NCI-H526 treated with DMSO at 0.1 percent for 48 hours (cell line): ENCODE data around the gene SH3BGRL3.
"Not testable (repeated sequence)": the region's sequence is repeated elsewhere in the genome, so short reads cannot be mapped to it uniquely, and the experiment has no call there.

Source experiments
- DNase-seq: peaks from one replicate; lab custom pipeline; 2025; lab: John Stamatoyannopoulos, UW

Gene SH3BGRL3

DNA sequence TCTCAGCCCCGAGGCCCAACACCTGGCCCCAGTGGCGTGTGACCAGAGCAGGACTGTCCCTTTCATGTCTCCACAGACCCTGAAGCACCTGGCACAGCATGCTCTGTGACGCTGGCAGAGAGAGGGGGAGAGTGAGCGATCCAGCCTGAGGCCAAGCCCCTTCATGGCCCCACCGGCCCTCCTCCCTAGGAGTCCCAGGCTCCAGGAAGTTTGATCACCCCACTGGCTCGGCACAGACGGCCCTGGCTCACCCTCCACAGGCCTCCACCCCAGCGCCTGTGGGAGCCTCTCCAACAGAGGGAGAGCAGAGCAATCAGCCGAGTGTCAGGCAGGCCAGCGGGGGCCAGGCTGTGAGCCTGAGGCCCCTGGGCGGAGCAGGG is 11.0 kb downstream of the SH3BGRL3 start:
- no peak for DNase-seq

DNA sequence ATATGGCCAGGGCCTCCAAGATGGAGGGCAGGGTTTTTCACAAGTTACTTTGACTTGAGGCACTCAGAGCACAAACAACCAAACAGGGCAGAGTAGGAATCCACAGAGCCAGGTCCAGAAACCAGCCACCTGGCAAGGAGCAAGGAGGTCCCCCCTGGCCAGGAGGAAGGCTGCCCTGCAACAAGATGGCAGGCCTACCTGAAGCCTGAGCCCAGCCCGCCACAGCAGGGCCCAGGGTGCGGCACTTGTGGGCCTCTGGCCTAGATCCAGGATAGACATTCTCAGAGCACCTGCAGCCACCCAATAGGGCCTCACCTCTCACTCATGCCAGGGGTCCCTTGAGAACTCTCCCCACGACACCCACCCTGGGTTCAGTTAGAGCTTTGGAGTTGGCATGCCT is 11.5 kb downstream of the SH3BGRL3 start:
- no peak for DNase-seq

DNA sequence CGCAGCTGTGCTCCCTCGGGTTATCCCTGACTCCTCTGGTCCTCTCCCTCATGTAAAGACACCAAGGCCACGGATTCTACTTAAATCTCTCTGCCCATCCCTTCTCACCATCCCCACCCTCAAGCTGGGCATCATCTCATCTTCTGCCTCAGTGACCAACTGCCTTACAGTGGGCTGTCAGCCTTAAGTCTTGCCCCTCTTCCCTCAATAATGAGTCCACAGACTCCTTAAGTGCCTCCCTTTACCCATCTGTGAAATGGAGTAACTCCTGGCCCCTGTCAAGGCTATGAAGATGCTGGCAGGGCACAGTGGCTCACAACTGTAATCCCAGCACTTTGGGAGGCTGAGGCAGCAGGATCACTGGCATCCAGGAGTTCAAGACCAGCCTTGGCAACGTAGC is 12.1 kb downstream of the SH3BGRL3 start:
- DNase-seq = no peak

DNA sequence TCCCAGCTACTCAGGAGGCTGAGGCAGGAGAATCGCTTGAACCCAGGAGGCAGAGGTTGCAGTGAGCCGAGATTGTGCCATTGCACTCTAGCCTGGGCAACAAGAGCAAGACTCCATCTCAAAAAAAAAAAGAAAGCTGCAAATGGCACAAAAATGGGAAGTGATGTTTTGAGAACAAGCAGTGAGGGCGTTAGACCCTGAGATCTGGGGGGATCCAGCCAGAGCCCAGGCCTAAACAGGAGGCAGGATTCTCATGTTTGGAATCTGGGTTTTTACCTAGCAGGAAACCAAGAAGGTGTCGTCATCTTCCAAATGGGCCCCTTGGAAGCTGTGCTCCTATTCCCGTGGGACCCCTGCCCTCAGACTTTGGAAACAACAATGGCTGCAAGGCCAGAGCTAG is 12.8 kb downstream of the SH3BGRL3 start:
- DNase-seq = not testable (repeated sequence)

DNA sequence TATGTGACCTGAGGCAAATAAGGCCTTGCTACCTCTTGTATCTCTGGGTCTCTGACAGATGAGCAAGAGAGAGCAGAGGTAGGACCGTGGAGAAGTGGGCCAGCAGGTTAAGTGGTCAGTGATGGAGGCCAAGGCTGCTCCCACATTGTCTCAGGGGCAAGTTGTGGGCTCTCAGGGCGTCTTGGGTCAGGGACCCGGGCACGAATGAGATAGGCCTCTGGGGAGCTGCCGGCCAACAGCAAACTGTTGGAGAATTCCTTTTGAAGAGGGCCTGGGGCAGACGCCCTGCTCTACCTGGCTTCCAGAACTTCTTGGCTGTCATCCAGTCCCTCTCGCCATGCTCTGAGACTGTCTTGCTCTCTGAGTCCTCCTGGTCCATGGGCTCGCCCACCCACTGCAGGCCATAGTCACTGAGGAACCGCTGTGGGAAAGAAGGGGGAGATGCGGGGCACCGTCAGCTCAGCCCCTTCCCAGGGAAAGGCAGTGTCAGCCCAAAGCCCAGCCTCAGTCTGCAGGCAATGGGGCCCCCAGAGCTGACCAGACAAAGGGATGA is 14.1 kb downstream of the SH3BGRL3 start:
- DNase-seq = no peak

DNA sequence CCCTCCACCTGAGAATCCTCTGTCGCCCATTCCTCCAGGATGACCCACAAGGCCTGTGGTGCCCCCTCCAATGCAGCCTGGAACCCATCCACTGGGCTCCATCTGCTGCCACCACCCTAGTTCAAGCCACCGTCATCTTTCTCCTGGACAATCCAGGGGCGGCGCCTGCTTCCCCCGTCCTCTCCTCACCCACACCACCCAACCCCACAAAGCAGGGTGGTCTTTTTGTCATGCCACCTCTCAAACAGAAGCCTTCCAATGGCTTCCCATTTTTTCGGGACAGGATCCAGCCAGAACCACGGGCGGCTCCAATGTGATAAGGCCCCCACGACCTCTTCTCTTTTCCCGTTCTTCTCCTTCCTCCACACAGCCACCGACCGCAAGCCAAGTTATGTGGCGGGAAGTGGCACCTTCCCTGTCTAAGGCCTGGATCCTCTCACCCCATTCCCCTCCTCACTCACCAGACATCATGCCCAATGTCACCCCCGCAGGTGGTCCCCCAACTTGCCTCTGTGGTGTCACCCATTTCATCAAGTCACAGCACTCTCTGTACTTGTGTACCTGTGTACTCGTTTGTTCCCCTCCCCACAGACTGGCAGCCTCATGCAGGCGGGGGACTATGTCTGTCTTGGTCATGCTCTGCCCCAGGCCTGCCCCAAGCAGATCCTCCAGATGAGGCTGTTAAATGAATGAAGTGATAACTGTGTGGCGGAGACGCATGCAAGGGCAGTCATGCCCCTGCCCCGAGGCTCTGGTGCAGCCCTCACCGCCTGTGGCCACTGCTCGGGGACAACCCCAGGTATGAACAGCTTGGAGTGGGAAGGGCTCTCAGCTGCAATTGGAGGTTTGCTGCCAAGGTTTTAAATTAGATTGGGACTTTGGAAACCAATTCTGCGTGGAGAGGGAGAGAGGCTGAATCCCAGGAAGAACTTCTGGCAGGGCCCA is 15.6 kb downstream of the SH3BGRL3 start:
- DNase-seq = no peak

DNA sequence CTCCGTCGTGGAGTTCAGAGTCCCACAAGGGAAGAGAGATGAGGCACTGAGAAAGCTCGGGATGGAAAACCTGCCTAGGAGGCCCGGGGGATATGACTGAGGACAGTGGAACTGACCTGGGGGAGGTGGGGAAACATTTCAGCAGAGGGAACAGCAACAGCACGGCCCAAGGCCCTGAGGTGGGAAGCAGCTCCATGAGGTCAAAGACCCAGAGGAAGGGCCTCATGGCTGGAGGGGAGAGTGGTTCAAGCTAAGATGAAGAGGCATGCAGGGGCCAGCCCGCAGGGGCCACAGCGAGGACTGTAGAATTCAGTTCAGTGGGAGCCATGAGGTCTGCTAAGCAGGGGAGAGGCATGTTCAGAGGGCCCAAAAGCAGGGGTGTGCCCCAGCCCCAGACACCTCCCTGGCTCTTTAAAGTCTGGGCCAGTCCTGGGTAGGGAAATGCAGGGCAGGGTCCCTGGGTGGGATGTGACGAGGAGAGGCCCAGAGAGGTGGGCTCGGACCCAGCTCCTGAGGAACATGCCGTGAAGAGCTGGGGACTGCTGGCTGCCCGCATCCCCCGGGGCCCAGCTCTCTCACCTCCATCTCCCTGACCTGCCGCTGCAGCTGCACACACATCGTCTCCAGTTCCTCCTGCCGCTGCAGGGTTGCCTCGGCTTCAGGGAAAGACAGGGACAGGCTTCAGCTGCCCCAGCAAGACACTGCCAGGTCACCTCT is 16.6 kb downstream of the SH3BGRL3 start:
- no peak for DNase-seq

DNA sequence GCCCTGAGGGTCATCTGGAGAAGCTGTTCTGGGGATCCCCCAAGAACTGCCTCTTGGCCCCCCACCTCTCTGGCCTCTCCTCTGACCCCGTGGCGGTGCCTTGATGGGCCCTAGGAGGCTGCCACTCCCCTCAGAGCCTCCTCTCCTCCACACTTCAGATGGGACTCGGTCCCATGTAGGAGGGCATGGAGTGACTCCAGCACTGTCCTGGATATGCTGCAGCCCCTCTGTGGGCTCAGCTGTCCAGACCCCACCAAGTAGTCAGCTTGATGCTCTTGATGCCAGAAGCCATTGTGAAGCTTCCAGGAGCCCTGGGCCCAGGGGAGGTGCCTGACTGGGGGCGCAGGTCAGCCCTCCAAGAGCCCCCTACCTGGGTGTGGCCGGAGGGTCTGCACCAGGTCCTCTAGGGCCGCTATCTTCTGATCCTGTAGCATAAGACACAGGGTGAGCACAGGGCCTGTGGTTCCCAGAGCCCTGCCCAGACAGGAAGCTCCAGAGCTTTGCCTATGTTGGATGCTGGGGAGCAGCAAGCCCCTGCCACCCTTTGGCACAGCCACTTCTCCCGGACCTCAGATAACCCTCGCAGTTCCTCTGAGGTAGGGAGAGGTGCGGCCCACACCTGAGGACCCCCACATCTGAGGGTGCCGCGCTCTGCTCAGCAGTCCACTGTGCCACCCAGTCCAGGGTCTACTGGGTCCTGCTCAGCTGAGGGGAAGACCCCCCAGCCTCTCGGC is 17.3 kb downstream of the SH3BGRL3 start:
- DNase-seq = no peak

DNA sequence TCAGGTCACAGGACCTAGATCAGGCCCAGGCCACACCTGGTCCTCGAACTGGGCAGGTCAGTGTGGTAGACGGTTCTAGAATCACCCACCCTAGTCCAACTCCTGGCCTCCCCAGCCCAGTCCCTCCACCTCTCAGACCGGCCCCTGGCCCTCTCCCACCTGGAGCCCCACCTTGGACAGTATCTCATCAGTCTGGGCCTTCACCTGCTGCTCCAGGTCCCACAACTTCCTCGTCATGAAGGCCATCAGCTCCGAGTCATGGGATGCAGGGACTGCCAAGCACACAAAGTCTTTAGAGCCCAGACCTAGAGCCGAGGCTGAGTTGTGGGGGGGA is 17.9 kb downstream of the SH3BGRL3 start:
- DNase-seq = no peak

DNA sequence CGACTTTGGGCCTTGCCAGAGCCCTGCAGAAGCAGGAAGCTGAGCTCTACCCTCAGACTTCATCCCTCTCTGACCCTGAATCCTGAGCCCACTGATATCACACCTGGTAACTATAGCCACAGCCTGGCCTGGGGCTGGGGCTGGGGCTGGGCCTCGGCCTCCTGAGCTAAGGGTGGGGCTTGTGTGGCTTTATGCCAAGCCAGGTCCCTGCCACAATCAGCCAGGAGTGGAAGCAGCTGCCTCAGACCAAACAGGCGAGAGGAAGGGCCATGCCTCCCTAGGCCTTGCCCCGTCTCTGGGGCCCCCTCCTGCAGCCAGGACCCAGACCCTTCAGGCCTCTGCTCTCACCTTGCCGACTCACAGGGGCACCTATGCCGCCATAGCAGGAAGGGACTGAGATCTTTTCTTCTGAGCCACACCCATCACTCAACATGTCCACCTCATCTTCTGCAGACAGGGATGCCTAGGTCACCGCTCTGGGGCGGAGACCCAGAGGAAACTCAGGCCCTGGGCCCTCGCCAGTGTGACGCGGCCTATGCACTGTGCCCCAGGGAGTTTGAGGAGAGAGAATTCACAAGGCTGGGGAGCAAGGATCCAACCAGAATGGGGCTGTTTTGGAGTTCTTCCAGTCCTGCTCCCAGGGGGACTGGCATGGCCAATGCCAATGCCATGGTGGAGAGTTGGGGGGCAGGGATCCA is 20.8 kb downstream of the SH3BGRL3 start:
- DNase-seq = no peak

DNA sequence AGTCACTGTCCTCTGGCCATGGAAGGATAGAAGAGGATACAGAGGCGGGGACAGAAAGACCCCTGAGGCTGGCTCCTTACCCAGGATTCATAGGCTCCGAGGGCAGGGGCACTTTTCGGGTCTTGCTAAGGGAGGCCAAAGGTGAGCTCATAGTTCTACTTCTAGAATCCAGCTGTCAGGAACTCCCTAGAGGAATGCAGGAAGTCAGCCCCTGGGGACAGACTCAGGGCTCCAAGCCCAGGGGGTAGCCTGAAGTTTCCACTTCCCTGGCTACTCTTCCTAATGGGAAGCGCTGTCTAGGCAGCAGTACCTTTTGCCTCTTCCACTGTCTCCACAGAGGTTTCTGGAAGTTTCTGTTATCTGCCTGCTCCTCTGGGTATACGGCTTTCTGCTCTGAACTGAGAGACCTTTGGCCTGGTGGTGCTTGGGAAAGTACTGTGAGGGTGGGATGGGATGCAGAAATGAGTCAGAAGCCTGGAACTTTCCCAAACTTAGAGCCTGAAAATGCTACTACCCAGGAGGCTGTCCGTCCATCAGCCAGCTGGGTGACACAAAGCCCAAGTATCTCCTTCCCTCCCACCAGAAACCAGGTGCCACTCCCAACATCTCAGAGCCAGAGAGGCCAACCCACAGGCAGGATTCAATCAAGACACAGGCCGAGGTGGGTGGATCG is 23.0 kb downstream of the SH3BGRL3 start:
- DNase-seq = no peak

DNA sequence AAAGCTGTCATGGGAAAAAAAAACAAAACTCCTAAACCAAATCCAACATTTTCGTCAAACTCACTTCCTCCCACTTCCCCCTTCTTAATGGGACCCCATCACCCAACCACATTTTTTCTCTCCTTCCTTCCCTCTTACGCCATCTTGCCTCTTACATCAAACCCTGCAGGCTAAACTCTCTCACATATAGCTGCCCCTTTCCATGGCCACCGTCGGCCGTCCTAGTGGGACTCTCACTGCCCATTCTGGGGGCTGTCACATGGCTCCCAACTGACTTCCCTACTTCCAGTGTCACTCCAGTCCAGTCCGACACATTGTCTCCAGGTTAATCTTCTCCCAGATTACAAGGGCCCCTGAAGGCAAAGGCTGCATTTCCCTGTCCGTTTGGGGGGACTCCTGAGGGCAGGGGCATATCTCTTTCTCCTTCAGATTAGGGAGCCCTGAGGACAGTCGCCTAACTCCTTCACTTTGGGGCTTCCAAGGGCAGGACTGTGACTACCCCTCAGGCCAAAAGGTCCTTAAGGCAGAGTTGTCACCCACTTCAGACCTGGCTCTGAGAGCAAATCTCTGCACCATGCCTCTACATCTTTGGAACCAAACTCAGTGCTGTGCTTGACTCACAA is 25.9 kb downstream of the SH3BGRL3 start:
- DNase-seq = no peak

DNA sequence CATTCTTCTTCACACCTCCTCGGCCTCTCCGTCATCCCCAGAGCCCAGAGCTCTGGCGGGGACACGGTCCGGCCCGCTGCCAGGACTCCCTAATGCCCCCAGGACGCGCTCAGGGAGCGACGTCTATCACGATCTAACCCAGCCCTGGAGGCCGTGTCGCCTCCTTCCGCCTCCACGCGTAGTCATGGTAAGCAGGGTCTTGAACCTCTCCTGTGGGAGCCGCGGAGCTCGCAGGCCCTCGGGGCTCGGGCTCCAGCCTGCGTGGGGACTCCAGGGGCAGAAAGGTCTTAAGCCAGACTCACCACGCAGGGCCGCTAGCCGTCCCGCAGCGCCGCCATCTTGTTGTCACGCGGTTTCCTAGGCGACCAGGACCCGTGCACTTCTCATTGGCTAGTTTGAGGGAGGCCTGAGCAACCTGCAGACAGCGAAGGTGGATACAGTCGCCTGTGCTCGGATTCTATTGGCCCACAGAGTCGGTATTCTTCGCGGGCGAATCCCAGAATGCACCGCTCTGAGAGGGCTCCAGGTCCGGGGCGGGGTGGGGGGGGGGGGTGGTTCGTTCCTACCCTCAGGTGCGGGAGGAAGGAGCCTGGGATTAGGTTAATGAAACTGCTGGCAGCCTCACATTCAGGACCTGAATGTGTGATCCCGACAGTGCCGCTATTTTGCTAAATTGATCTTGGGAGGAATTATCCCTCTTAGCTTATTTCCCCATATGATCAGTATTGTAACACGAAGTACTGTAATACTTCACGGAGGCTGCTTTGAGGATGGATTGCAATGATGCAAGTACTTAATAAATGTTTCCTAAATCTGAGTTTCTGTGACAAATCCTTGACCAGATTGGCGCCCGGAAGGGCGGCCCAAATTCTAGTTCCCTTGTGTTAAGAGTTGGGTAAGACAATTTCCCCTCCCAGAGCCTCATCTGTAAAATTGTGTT is 26.7 kb downstream of the SH3BGRL3 start, which contains the start of gene UBXN11:
TSS of gene UBXN11 (minus strand) at position 347 of the 940 bp plus-strand sequence. CDS start 3,753 bp downstream, outside the sequence.
- DNase-seq = peak; percentile 97

DNA sequence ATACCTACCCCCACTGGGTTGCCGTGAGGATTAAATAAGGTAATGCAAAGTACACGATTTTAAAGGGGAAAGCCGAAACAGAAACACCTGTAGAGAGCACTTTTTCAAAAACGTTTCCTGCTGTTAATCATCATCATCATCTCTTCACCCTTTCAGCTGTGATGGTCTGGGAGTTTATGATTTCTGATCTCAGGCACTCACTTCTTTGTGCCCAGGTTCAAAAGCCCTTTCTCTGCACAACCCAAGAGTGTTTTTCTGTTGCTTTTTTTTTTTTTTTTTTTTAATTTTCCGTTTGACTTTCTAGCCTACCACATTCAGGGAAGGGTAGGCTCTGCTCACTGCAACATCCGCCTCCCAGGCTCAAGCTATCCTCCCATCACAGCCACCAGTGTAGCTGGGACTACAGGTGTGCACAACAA is 27.5 kb downstream of the SH3BGRL3 start:
- no peak for DNase-seq

DNA sequence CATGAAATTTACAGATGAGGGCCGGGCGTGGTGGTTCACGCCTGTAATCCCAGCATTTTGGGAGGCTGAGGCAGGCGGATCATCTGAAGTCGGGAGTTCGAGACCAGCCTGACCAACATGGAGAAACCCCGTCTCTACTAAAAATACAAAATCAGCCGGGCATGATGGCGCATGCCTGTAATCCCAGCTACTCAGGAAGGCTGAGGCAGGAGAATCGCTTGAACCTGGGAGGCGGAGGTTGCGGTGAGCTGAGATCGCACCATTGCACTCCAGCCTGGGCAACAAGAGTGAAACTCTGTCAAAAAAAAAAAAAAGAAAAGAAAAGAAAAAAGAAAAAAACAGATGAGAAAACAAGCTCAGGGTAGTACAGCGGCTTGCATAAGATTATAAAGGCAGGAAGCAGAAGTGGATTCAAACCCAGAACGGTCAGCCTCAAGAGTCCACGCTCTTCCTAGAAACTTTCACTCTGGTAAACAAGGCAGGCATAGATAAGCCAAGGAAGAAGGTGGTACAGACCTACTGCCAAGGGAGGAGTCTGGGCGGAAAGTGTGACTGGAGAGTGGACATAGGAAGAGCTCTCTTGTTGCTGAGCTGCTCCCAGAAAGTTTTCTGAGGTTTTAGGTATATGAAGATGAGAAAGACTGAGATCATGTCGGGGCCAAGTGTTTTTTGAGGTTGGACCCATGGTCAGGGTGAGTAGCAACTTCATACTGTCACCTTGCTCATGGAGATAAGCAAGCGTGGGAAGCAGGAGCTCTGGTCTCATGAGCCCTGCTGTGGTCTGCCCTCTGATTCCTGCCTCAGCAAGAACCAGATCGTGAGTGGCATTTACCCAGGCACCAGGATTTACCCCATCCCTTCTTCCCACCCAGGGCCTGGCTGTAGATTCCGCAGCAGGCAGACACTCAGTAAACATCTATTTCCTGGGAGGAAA is 28.3 kb downstream of the SH3BGRL3 start:
- not testable (repeated sequence) for DNase-seq

DNA sequence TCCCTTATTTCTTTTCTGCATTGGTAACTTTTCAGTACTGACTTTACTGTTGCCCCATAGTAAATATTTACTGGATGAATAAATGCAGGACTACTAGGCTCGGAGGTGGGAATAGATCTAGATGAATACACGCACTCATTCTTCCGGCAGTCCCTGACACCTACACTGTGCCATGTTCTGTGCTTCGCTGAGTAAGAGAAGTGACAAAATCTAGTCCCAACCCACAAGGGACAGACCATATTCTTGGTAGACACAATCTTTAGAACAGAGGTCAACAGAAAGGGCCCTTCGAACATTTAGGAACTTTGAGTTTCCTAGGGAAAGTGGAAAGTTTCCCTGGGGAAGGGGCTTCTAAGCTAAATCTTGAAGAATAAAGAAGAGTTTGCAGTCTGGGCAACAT is 34.6 kb downstream of the SH3BGRL3 start:
- DNase-seq = no peak

DNA sequence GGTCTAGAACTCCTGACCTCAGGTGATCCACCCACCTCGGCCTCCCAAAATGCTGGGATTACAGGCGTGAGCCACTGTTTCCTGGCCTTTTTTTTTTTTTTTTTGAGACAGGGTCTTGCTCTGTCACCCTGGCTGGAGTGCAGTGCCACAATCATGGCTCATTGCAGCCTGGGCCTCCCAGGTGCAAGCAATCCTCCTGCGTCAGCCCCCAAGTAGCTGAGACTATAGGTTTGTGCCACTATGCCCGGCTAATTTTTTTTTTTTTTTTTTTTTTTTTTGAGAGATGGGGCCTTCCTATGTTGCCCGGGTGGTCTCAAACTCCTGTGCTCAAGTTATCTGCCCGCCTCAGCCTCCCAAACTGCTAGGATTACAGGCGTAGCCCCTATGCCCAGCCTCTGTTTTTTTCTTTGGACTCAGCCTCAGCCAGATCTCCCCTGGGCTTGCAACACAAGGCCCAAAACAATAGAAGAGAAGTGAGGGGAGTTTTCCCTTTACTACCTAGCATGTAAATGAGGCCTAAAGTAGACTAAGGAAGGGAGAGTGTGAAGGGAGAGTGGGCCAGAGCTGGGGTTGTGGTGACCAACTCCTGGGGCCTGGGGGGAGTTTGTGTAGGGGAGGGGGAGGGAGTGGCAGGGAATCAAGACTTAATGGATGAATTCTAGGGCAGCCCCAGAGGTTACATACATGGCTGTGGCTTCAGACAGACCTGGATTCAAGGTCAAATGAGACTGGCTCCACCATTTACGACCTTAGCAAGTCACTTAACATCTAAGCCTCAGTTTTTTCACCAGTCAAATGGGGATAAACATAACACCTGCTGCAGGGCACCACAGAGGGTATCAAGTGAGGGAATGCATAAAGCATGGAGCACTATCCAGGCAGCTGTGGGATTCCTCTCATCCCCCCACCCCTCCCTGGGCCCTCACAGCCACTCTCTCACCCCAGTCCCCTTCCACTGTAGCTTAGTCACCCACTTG is 36.3 kb downstream of the SH3BGRL3 start:
- no peak for DNase-seq
